ENCODE results near the gene RBSN. TPM values are rescaled to one million over a fixed set of nuclear protein-coding genes. Genes with fewer than 3 reads are reported as not detected.

The RBSN gene
- total and polyA plus RNA-seq, 2 donors (not counting 1 experiment from before 2014, with no cell fraction given), result 7.1 to 32.6 TPM

DNA sequence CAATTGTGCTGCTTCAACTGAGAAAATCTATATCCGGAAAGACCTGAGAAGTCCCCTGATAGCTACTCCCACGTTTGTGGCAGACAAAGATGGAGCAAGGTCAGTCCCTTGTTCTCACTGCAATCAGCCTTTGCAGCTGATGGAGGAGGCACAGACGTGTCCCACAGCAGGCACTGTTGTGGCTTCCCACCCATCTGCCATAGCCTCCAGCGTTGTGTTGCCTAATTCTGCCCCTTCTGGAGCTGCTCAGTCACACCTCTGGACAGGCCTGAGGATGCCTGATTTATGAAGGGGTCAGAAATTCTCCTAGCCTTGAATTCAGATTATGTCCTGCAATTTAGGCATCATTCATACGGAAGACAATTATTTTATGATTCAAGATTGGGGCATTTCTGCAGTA lies 75.7 kb downstream of the RBSN start:
- no peak for ATAC-seq (ENCODE audit: low read depth)
- no peaks in the 10 kb centered on the region for H3K4me1 ChIP-seq (ENCODE audit: control insufficient read depth in 2 of 2, insufficient read depth in 2 of 2, low read length in 2 of 2)
- no peak overlapping the region for H3K4me3 Mint-ChIP-seq
- no peaks in the 10 kb centered on the region for H3K9me3 ChIP-seq (ENCODE audit: control extremely low read depth in 1 of 3, control insufficient read depth in 2 of 3, insufficient read depth in 1 of 3, low read length in 2 of 3)
- H2AFZ ChIP-seq (ENCODE audit: insufficient read depth, low read depth, low read length, poor library complexity, severe bottlenecking), result no peak overlapping the region
- H3K9me3 Mint-ChIP-seq (ENCODE audit: insufficient read depth), result no peaks in the 10 kb centered on the region
- H3K4me3 ChIP-seq (ENCODE audit: control extremely low read depth in 1 of 5, extremely low read depth in 1 of 5, insufficient read depth in 1 of 5, low read depth in 2 of 5, low read length in 4 of 5), result no peak overlapping the region
- H3K27ac Mint-ChIP-seq, result no peak overlapping the region
- no peaks in the 10 kb centered on the region for H3K27me3 Mint-ChIP-seq
- no peak overlapping the region for H3K27ac ChIP-seq (ENCODE audit: low read length in 2 of 2)
- H3K79me2 ChIP-seq (ENCODE audit: control insufficient read depth, insufficient read depth, low read length), result peaks cover 6% of the 10 kb centered on the region
- 84% methylated on average over 3 of the region's 5 CpGs for WGBS (ENCODE audit: insufficient coverage)
- no peak overlapping the region for H3K9ac ChIP-seq (ENCODE audit: low read length)
- H4K20me1 ChIP-seq (ENCODE audit: control insufficient read depth, insufficient read depth, low read length, poor library complexity, severe bottlenecking), result no peaks in the 10 kb centered on the region
- no peak overlapping the region for H3K4me2 ChIP-seq (replicated peaks; ENCODE audit: low read depth, low read length, poor library complexity, severe bottlenecking)
- POLR2A ChIA-PET, result no interaction called here
- H3K4me1 Mint-ChIP-seq, result no peaks in the 10 kb centered on the region
- TF ChIP-seq, protein P1, sequence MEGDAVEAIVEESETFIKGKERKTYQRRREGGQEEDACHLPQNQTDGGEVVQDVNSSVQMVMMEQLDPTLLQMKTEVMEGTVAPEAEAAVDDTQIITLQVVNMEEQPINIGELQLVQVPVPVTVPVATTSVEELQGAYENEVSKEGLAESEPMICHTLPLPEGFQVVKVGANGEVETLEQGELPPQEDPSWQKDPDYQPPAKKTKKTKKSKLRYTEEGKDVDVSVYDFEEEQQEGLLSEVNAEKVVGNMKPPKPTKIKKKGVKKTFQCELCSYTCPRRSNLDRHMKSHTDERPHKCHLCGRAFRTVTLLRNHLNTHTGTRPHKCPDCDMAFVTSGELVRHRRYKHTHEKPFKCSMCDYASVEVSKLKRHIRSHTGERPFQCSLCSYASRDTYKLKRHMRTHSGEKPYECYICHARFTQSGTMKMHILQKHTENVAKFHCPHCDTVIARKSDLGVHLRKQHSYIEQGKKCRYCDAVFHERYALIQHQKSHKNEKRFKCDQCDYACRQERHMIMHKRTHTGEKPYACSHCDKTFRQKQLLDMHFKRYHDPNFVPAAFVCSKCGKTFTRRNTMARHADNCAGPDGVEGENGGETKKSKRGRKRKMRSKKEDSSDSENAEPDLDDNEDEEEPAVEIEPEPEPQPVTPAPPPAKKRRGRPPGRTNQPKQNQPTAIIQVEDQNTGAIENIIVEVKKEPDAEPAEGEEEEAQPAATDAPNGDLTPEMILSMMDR (IDR thresholded peaks at IDR 0.05), result no peak
- TF ChIP-seq EZH2 (IDR thresholded peaks at IDR 0.05; ENCODE audit: borderline replicate concordance, insufficient read depth, low read depth, low read length, poor library complexity, severe bottlenecking), result no peak
- intact Hi-C loops (cut with micrococcal nuclease), result no loop called here
- peaks cover 3 to 69% of the 10 kb centered on the region in 2 experiments for H3K36me3 ChIP-seq (replicated peaks in 1 of 2; ENCODE audit: control extremely low read depth in 1 of 2, control insufficient read depth in 1 of 2, extremely low read depth in 1 of 2, insufficient read depth in 2 of 2, low read length in 1 of 2)
- DNase-seq, result no peak
- no peaks in the 10 kb centered on the region for H3K27me3 ChIP-seq (replicated peaks in 1 of 4; ENCODE audit: control extremely low read depth in 1 of 4, control insufficient read depth in 3 of 4, insufficient read depth in 4 of 4, low read length in 3 of 4)
- CTCF ChIA-PET, result no interaction called here

Other genes with a start within 250 kb of the RBSN start
- gene NR2C2, start 151.6 kb downstream of the RBSN start, total RNA-seq, result 96.9 and 102 TPM in 2 replicates
- 22.8 and 29.8 TPM in 2 replicates for gene NR2C2, start 151.6 kb downstream of the RBSN start, polyA plus RNA-seq
- 105 and 108 TPM in 2 replicates for gene MRPS25, start 33.8 kb downstream of the RBSN start, total RNA-seq
- 94.9 and 125 TPM in 2 replicates for gene MRPS25, start 33.8 kb downstream of the RBSN start, polyA plus RNA-seq
- gene CAPN7, start 107.1 kb upstream of the RBSN start, total RNA-seq, result 85.9 and 95.5 TPM in 2 replicates
- gene CAPN7, start 107.1 kb upstream of the RBSN start, polyA plus RNA-seq, result 33.3 and 40.4 TPM in 2 replicates
- 73.6 and 76.6 TPM in 2 replicates for gene SH3BP5, start 233.4 kb upstream of the RBSN start, total RNA-seq
- gene SH3BP5, start 233.4 kb upstream of the RBSN start, polyA plus RNA-seq, result 92.3 and 156 TPM in 2 replicates

All from B cell (primary cell).